ENCODE data around the gene TTC9. TPM values are rescaled to one million over a fixed set of nuclear protein-coding genes. Genes with fewer than 3 reads are reported as not detected.

Gene TTC9
- total RNA-seq, 1 experiment from 2014 or later = 4.7 TPM

GRCh38 chr14:70685474-70686197 is 43.9 kb downstream of the TTC9 start:
- no TSS peak for BruUV-seq (replicated peaks)
- Histone ChIP-seq H3K9me3 (ENCODE audit: low read depth, low read length, poor library complexity, severe bottlenecking) (no peaks in the 10 kb centered on the region), H3K4me1 (ENCODE audit: insufficient read depth, low read length, poor library complexity, severe bottlenecking) (peaks cover 3% of the 10 kb centered on the region), H3K27me3 (replicated peaks; ENCODE audit: insufficient read depth, low read depth, low read length, poor library complexity) (no peaks in the 10 kb centered on the region), H3K4me3 (ENCODE audit: low read depth, low read length, poor library complexity, severe bottlenecking) (no peak overlapping the region), H3K27ac (ENCODE audit: low read depth, low read length, poor library complexity, severe bottlenecking) (no peak overlapping the region), H3K36me3 (ENCODE audit: insufficient read depth, low read length, poor library complexity, severe bottlenecking) (no peaks in the 10 kb centered on the region)
- CTCF ChIA-PET = no interaction called here
- intact Hi-C loops (cut with micrococcal nuclease; ENCODE audit: unreplicated experiment) = no loop called here
- TF ChIP-seq, protein P1, sequence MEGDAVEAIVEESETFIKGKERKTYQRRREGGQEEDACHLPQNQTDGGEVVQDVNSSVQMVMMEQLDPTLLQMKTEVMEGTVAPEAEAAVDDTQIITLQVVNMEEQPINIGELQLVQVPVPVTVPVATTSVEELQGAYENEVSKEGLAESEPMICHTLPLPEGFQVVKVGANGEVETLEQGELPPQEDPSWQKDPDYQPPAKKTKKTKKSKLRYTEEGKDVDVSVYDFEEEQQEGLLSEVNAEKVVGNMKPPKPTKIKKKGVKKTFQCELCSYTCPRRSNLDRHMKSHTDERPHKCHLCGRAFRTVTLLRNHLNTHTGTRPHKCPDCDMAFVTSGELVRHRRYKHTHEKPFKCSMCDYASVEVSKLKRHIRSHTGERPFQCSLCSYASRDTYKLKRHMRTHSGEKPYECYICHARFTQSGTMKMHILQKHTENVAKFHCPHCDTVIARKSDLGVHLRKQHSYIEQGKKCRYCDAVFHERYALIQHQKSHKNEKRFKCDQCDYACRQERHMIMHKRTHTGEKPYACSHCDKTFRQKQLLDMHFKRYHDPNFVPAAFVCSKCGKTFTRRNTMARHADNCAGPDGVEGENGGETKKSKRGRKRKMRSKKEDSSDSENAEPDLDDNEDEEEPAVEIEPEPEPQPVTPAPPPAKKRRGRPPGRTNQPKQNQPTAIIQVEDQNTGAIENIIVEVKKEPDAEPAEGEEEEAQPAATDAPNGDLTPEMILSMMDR (conservative IDR thresholded peaks at IDR 0.05; ENCODE audit: low read depth, low read length) = no peak
- TF ChIP-seq EZH2 (IDR thresholded peaks at IDR 0.05; ENCODE audit: borderline replicate concordance, low read depth, low read length, poor library complexity, severe bottlenecking) = no peak
- POLR2A ChIA-PET (ENCODE audit: low non-redundant PET) = no interaction called here
- no peak for DNase-seq (ENCODE audit: low spot score)

DNA sequence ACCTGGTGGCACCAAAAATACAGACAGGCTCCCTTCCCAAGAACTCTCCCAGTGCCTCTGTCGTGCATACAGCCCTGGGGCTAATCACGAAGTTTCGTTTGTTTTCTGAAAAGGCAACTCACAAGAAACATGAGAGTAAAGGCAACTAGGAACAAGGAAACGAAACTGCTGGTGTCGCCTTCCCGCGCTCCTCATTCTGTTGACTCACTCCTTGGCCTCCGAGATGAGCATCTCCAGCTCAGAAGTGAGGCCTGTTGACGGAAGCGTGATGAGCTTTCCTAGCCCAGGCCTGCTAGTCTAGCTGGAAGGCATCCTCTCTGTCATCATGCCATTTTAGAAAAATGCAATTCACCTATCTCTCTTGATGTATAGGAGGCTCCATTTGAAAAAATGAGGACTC is 50.5 kb downstream of the TTC9 start:
- no peak overlapping the region for H3K27ac ChIP-seq (ENCODE audit: low read depth, low read length, poor library complexity, severe bottlenecking)
- no TSS peak for BruUV-seq (replicated peaks)
- ChIA-PET CTCF (no interaction called here), POLR2A (ENCODE audit: low non-redundant PET) (no interaction called here)
- no peak overlapping the region for H3K4me3 ChIP-seq (ENCODE audit: low read depth, low read length, poor library complexity, severe bottlenecking)
- intact Hi-C loops (cut with micrococcal nuclease; ENCODE audit: unreplicated experiment) = no loop called here
- no peaks in the 10 kb centered on the region for H3K9me3 ChIP-seq (ENCODE audit: low read depth, low read length, poor library complexity, severe bottlenecking)
- H3K36me3 ChIP-seq (ENCODE audit: insufficient read depth, low read length, poor library complexity, severe bottlenecking) = no peaks in the 10 kb centered on the region
- no peaks in the 10 kb centered on the region for H3K27me3 ChIP-seq (replicated peaks; ENCODE audit: insufficient read depth, low read depth, low read length, poor library complexity)
- no peaks in the 10 kb centered on the region for H3K4me1 ChIP-seq (ENCODE audit: insufficient read depth, low read length, poor library complexity, severe bottlenecking)
- TF ChIP-seq, protein P1 (conservative IDR thresholded peaks at IDR 0.05; ENCODE audit: low read depth, low read length) = no peak
- no peak for TF ChIP-seq EZH2 (IDR thresholded peaks at IDR 0.05; ENCODE audit: borderline replicate concordance, low read depth, low read length, poor library complexity, severe bottlenecking)
- DNase-seq (ENCODE audit: low spot score) = no peak

- BruUV-seq (replicated peaks) = no TSS peak
- intact Hi-C loops (cut with micrococcal nuclease; ENCODE audit: unreplicated experiment) = no loop called here
- H3K4me1 ChIP-seq (ENCODE audit: insufficient read depth, low read length, poor library complexity, severe bottlenecking) = no peaks in the 10 kb centered on the region
- ChIA-PET CTCF (no interaction called here), POLR2A (ENCODE audit: low non-redundant PET) (no interaction called here)
- no peaks in the 10 kb centered on the region for H3K36me3 ChIP-seq (ENCODE audit: insufficient read depth, low read length, poor library complexity, severe bottlenecking)
- no peak overlapping the region for H3K4me3 ChIP-seq (ENCODE audit: low read depth, low read length, poor library complexity, severe bottlenecking)
- H3K27me3 ChIP-seq (replicated peaks; ENCODE audit: insufficient read depth, low read depth, low read length, poor library complexity) = no peaks in the 10 kb centered on the region
- H3K9me3 ChIP-seq (ENCODE audit: low read depth, low read length, poor library complexity, severe bottlenecking) = no peaks in the 10 kb centered on the region
- H3K27ac ChIP-seq (ENCODE audit: low read depth, low read length, poor library complexity, severe bottlenecking) = no peak overlapping the region
- TF ChIP-seq EZH2 (IDR thresholded peaks at IDR 0.05; ENCODE audit: borderline replicate concordance, low read depth, low read length, poor library complexity, severe bottlenecking) = no peak
- TF ChIP-seq, protein P1 (conservative IDR thresholded peaks at IDR 0.05; ENCODE audit: low read depth, low read length) = no peak
- no peak for DNase-seq (ENCODE audit: low spot score)
Observed at GRCh38 chr14:70696026-70696425, 54.3 kb downstream of the TTC9 start.

Measured in A673 (cell line).